GM18502 (cell line): Measurements from ENCODE around the gene GTF3C5.
"Not testable (repeated sequence)": the region's sequence is repeated elsewhere in the genome, so short reads cannot be mapped to it uniquely, and the experiment has no call there.

ENCODE experiments used
- ATAC-seq: cut with Tn5 transposase; IDR thresholded peaks from one replicate; pipeline ENCODE4 v1.9.1; 2021; ENCODE audit warnings: mild to moderate bottlenecking; ENCODE audit not compliant: unreplicated experiment, poor library complexity

GTF3C5 gene

DNA sequence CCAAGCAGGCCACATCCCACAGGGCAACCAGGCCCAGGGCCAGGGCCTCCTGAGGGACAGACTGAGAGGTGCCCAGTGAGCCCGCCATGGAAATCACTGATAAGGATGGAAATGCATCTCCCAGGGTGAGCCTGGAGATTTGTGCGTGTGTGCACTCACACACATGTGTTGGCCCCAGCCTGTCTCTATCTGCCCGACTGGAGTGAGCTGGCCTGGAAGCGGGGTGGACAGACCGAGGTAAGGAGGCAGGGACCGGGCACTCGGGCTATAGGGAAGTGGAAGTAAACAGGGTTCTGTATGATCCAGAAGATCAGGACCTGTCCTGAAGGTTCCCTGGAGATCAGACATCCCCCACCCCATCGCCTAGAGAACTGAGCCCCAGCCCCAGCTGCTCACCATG lies 34.9 kb upstream of the GTF3C5 start:
- no peak for ATAC-seq

DNA sequence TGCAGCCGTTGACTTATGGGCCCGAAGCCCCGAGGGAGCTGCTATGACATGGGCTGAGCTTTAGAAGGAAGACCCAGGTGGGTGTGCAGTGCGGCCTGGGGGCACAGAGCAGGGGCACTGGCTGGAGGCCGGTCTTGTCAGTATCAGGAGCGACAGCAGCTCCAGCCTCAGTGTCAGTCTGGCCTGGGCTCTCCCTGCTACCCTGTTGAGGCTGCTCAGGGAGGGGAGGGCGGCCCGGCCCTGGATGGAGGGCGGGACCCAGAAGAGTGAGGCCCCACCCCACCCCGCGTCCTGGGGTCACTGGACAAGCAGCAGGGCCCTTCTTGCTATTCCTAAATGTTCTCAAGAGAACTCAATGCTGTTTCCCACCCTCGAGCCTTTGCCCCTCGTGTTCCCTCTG lies 34.3 kb upstream of the GTF3C5 start:
- ATAC-seq: no peak

DNA sequence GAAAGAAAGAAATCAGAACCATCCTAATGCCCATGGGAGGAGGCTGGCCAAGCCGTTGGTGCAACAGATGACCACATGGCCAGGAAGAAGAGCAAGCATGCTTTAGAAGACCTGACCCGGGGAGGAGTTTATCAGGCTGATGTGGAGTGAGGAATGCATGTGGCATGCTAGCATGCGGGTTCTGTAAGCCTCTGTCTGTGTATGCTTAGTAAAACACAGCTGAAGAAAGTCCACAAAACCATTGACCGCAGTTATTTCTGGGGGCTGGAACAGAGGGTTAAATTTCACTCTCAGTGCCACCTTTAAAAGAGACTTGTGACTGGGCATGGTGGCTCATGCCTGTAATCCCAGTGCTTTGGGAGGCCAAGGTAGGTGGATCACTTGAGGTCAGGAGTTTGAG lies 33.2 kb upstream of the GTF3C5 start:
- no peak for ATAC-seq

DNA sequence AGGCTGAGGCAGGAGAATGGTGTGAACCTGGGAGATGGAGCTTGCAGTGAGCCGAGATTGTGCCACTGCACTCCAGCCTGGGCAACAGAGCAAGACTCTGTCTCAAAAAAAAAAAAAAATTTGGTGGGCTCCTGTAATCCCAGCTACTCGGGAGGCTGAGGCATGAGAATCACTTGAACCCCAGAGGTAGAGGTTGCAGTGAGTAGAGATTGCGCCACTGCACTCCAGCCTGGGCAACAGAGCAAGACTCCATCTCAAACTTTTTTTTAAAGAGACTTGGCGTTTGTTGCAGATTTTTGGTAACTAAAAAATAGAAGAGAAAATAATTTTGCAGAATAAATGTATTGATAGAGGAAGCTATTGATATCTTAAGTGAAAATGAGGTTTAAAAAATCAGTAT lies 32.6 kb upstream of the GTF3C5 start:
- not testable (repeated sequence) for ATAC-seq

DNA sequence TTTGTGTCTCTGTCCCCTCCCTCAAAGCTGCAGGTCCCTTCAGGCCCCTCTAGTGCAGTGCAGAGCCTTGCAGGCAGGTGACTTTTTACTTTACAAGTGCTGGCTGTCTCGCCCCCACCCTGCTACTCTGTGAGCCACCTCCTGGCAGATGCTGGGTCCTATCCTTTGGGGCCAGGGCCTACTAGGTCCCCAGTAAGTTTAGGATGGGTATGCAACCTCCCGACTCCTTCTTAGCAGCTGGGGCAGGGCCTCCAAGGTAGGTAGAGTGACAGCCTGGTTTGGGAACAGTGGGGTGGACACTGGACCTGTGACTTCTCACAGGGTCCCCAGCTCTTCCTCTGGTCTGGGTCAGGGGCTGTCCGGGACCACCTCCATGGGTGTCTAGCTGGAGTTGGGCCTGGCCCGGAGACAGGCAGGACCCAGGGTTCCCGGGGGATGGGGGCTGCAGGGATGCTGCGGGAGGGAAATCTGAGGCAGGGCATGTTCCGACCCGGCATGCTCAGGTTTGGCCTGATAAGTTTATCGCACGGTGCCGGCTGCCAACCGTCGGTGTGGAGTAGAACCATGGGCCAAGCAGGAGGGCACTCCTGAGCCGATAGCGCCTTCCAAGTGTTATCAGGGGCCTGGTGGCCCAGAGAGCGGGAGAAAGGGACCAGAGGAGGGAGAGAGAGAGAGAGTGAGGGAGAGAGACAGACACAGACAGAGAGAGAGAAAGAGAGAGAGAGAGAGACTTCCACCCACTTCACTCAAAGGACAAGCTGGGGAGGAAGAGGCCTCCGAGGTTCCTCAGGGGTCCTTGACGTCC lies 31.8 kb upstream of the GTF3C5 start:
- no peak for ATAC-seq

DNA sequence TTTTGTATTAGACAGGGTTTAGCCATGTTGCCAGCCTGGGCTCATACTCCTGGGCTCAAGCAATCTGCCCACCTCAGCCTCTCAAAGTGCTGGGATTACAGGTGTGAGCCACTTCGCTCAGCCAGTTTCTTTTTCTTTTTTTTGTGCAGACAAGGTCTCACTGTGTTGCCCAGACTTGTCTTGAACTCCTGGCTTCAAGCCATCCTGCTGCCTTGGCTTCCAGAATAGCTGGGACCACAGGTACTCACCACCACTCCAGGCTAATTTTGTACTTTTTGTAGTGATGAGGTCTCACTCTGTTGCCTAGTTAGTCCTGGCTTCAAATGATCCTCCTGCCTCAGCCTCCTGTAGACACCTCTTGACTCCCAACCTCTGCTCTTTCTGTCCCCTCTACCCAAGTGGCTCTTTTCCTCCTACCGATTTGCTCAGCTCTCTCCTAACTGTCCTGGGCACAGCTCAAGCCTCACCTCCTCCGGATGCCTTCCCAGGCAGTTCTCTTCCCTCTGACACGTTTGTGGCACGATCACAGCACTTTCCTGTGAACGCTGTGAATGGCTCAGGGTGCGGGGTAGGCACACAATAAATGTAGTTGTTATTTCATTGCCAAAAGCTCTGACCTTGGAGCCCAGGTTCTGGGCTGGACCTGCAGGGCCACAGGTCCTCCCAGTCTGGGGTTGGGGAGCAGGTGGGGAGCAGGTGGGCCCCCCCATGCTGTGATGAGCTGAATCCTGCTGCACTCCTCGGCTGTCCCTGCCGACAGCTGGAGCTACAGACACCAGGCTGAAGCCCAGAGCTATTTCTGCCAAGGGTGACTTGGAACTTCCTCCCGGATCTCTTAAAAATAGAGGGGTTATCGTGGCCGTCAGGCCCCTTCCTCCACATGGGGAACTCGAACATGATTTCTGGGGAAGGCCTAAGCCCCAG lies 28.4 kb upstream of the GTF3C5 start:
- ATAC-seq: no peak

DNA sequence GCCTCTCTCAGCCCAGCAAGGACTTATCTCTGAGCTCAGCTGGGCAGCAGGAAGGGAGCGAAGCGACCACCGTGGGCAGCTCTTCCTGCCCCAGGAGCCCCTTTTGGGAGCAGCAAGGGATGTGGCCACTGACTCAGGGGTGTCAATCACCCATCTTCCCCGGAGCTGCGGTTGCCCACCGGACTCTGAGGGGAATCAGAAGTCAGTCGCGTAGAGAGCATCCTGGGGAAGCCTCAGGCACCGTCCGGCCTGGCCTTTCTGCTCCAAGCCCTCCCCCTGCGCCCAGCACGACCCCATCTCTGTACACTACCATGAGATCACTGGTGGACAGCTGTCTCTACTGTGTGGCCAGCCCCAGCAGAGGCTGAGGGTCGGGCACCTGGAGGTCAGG lies 27.7 kb upstream of the GTF3C5 start:
- ATAC-seq: no peak

DNA sequence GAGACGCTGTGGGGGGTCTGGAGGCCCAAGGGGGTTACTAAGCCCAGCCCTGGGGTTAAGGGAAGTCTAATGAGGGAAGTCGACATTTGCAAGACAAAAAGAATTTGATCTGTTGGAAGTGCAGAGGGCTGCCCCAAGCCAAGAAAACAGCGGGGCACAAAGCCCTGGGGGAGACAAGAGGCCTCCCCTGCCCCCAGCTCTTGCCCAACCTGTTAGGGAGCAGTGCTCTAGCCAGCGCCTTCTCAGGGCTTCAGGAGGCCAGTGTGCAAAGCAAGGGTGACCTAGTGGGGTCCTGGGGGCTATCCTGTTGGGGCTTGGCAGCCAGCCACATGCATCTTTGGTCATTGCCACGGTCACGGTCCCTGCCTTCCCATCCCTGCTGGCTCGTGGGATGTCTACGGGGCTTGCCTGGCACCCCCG lies 27.1 kb upstream of the GTF3C5 start:
- no peak for ATAC-seq

DNA sequence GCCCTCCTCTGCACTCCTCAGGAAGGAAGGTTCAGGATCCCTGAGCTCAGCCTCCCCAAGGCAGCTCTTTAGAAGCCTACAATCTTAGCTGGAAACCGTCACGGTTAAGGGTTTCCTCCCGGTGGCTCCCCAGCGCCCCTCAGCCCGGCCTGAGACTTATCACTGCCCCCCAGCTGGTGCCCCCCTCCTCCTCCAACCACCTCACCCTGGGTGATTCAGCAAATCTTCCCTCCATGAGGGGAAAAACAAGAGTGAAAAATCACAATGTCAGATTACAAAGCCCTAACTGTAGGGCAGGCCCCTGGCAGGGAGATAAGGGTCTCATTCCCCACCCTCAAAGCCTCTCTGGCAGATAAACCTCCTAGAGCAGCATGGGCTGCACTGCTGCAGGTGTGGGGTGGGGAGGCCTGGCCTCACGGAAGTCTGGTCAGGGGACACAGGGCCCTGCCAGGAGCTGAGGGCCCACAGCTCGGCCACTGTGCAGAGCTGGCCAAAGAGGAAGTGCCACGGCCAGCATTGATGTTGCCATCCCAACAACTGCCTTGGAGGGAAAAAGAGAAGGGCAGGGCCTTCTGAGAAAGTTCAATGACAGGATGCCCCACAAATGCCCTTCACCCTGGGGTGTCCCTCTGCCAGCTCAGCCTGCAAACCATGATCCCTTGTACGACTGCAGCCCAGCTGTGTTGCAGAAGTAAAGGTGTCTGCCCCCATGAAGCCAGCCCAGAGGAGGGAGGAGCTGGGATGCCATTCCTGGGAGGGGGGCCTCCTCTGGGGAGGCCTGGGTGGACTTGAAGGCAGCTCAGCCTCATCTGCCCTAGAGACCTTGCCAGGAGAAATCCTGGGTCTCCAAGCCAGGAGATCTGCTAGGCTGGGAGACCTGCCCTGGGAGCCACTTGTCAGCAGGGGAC lies 26.5 kb upstream of the GTF3C5 start:
- no peak for ATAC-seq

DNA sequence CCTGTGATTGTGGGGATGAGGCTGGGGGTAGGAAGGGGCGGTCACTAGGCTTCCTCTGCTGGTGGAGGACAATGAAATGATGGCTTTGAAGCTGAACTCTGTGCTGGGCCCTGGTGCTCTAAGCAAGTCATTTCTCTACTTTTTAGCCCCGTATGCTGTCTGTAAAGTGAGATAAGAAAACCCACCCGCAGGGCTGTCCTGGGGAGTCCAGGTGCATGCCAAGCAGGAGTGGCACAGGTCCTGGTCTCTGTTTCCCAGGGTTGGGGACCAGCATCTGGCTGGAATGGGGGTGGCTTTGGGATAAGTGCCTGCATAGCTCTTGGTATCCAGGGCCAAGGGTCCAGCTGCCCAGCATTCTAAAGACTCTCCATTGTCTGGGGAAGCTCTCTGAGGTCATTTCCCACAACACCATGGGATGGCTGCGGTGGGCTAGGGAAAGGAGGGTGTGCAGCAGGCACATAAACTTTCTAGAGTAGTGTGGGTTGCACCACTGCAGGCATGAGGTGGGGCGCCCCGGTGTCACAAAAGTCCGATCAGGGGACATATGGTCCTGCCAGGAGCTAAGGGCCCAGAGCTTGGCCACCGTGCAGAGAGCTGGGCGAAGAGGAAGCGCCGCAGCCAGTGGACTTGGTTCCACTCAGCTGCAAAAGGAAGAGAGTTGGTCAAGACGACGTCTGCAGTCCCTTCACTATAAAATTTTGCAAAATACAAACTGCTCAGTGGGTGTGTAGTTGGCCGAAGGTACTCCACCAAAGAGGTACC lies 25.6 kb upstream of the GTF3C5 start:
- no peak for ATAC-seq

DNA sequence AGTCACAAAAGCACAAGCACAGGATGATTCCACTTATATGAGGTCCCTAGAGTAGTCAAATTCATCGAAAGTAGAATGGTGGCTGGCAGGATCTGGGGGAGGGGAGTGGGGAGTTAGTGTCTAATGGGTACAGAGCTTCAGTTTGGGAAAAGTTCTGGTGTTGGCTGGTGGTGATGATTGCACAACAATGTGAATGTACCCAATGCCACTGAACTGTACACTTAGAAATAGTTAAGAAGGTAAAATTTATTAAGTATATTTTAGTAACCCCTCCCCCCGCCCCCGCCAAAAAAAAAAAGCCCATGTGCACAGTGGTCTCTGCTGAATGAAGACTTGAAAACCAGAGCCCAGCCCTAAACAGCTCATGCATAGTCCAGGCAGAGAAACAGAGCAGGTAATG lies 24.8 kb upstream of the GTF3C5 start:
- ATAC-seq: no peak

DNA sequence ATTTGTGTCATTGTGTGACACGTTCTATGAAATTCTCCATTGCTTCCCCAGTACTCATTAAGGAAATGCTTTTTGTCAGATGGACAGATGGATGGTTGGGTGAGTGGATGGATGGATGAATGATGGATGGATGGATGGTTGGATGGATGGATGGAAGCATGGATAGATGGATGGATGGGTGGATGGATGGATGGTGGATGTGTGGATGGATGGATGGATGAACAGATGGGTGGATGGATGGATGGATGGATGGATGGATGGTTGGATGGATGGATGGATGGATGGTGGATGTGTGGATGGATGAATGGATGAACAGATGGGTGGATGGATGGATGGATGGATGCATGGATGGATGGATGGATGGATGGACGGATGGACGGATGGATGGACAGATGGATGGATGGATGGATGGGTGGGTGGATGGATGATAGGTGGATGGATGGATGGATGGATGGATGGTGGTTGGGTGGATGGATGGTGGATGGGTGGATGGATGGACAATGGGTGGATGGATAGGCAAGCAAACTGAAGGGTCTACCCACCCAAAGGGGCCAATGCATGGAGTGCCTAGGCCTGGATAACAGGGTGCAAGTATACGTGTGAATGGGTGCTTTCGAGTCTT lies 24.0 kb upstream of the GTF3C5 start:
- ATAC-seq: no peak

DNA sequence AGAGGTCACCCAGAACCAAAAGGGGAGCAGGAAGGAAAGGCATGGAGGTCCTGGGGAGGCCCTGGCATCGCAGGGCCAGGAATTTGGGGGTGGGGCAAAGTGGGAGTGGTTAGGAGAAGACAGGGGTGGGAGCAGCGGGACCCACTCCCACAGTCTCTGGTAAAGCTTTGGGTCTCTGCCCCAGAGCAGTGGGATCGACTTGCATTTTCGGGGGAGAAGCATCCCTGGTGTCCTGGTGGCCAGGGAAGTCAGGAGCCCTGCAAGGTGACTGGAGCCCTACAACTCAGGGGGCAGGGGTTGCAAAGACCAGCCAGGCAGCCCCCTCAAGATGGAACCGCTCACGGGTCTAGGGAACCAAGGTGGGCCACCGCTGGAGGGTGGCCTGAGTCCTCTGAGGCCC lies 22.4 kb upstream of the GTF3C5 start:
- ATAC-seq: no peak

DNA sequence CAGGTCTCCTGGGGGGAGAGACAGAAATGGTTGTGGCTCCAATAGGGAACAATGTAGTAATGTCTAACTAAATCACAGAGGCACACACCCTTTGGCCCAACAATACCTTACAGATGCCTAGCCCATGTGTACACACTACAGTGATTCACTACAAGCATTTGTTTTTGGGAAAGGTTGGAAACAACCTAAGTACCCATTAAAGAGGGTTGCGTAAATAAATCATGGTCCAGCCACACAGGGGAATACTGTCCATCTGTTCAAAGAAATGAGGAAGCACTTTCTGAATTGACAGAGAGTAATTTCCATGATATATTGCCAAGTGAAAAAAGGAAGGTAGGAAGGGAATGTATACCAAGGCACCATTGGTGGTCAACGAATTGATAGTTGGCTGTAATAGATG lies 22.0 kb upstream of the GTF3C5 start:
- no peak for ATAC-seq

DNA sequence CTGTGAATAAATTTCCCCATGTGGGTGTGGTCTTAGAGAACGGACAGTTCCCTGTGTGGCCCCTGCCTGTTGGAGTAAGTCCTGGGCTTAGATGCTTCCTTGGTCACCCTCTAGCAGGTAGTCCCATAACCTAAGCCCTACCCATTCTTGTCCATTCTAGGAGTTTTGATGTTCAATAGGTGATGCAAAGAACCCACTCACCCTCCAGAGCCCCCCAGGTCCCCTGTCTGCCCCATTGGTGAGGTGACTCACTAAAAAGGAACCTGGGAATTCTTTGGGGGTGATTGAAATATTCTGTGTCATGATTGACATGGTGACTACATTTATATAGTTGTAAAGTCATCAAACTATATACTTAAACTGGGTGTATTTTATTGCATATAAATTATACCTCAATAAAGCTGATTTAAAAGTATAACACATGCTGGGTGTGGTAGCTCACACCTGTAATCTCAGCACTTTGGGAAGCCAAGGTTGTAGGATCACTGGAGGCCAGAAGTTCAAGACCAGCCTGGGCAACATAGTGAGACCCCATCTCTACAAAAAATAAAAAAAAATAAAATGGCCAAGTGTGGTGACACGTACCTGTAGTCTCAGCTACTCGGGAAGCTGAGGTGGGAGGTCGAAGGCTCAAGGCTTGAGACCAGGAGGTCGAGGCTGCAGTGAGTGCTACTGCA lies 20.8 kb upstream of the GTF3C5 start:
- no peak for ATAC-seq

DNA sequence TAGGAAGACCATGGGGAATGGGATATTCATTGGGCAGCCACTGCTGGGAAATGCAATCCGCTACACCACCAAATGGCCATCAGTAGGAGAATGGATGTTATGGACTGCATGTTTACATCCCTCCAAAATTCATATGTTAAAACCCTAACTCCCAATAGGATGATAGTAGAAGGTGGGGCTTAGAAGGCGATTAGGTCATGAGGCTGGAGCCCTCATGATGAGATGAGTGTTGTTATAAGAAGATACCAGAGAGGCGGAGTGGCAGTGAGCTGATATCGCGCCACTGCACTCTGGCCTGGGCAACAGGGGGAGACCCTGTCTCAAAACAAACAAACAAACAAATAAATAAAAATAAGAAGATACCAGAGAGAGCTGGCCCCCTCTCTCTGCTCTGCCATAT lies 16.1 kb upstream of the GTF3C5 start:
- ATAC-seq: no peak

DNA sequence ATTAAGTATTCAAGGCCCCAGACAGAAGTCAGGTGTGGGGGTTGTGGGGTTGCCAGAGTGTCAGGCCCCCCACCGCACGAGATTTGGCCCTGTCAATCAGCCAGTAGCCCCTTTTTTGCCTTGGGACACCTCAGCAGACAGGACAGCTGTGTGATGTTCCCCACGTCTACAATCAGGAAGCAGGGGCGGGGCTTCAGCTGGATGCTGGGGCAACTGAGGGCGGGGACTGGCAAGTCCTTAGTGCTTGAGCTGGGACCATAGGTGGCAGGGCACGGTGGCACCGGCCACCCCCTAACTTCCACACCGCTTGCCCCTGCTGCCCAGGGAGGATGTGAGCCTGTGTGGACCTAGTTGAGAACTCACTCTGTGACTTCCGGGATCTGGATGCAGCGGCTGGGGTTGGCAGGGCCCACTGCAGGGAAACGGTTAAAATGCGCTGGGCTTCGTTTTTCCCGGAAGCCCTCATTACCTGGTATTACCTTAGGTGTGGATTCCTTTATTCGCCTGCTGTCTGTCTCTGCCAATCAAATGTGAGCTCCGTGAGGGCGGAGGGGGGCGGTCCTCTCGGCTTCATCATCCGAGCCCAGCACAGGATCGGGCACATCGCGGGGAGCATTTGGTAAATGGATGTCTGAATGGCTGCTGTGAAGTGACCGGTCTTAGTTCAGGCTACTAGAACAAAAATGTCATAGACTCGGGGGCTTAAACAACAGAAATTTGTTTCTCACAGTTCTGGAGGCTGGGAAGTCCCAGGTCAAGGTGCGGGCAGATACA lies 7.5 kb upstream of the GTF3C5 start:
- no peak for ATAC-seq

DNA sequence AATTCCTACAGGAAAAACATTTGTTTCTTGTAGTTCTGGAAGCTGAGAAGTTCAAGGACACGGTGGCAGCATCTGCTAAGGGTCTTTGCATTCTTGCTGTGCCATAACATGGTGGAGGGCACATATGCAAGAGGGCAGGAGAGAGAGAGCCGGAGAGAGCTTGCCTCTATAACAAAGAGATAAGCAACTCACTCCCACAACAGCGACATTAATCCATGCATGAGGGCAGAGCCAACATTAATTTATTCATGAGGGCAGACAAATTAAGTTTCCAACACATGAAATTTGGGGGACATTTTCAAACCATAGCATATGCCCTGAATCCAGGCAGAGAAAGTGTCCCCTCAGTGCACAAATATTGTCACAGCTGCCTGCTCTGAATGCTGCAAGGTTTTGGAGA lies 4.4 kb upstream of the GTF3C5 start:
- ATAC-seq: no peak
